ENCODE results near the gene CCNC. TPM values are rescaled to one million over a fixed set of nuclear protein-coding genes. Genes with fewer than 3 reads are reported as not detected.

CCNC gene
- total RNA-seq, 1 experiment from 2014 or later, result 94.6 TPM

- CTCF ChIA-PET, result no interaction called here
- intact Hi-C loops (cut with micrococcal nuclease; ENCODE audit: unreplicated experiment), result no loop called here
- POLR2A ChIA-PET, result interaction anchor here (0.6 kb wide), 1 partner anchor 24 kb away, joined by 9 read pairs; no protein-coding TSS in a partner anchor
- peaks cover 14% of the 10 kb centered on the region for H3K36me3 Mint-ChIP-seq (ENCODE audit: insufficient read depth, unreplicated experiment)
- Histone ChIP-seq H3K36me3 (ENCODE audit: control insufficient read depth, insufficient read depth, low read length) (no peaks in the 10 kb centered on the region), H3K9me3 (no peaks in the 10 kb centered on the region), H3K27me3 (replicated peaks; ENCODE audit: control insufficient read depth, insufficient read depth, low read length) (no peaks in the 10 kb centered on the region), H3K4me1 (no peaks in the 10 kb centered on the region), H3K4me3 (ENCODE audit: low read depth, low read length) (no peak overlapping the region)
- TF ChIP-seq CTCF (IDR thresholded peaks at IDR 0.05; ENCODE audit: insufficient read depth in 1 of 2, low read depth in 1 of 2, low read length in 1 of 2, severe bottlenecking in 1 of 2, unreplicated experiment in 1 of 2), result no peak
- no peak for DNase-seq
- no peaks in the 10 kb centered on the region for H3K27me3 Mint-ChIP-seq (ENCODE audit: insufficient read depth, unreplicated experiment)
- no TSS peak for BruUV-seq (replicated peaks)
- H3K27ac Mint-ChIP-seq (ENCODE audit: unreplicated experiment), result no peak overlapping the region
- no peak overlapping the region for H3K4me3 Mint-ChIP-seq (ENCODE audit: unreplicated experiment)
- no peaks in the 10 kb centered on the region for H3K9me3 Mint-ChIP-seq (ENCODE audit: unreplicated experiment)
- H3K4me1 Mint-ChIP-seq (ENCODE audit: low read depth, unreplicated experiment), result no peaks in the 10 kb centered on the region
Observed at GRCh38 chr6:99530627-99531026, 37.8 kb downstream of the CCNC start.

- no TSS peak for BruUV-seq (replicated peaks)
- CTCF ChIA-PET, result interaction anchor here (0.6 kb wide), 1 partner anchor 75 kb away, joined by 3 read pairs; no protein-coding TSS in a partner anchor
- no peaks in the 10 kb centered on the region for H3K9me3 ChIP-seq
- Mint-ChIP-seq H3K4me3 (ENCODE audit: unreplicated experiment) (no peak overlapping the region), H3K9me3 (ENCODE audit: unreplicated experiment) (no peaks in the 10 kb centered on the region), H3K27ac (ENCODE audit: unreplicated experiment) (no peak overlapping the region), H3K36me3 (ENCODE audit: insufficient read depth, unreplicated experiment) (peaks cover 9% of the 10 kb centered on the region), H3K27me3 (ENCODE audit: insufficient read depth, unreplicated experiment) (no peaks in the 10 kb centered on the region), H3K4me1 (ENCODE audit: low read depth, unreplicated experiment) (no peaks in the 10 kb centered on the region)
- intact Hi-C loops (cut with micrococcal nuclease; ENCODE audit: unreplicated experiment), result no loop called here
- TF ChIP-seq CTCF (IDR thresholded peaks at IDR 0.05; ENCODE audit: insufficient read depth in 1 of 2, low read depth in 1 of 2, low read length in 1 of 2, severe bottlenecking in 1 of 2, unreplicated experiment in 1 of 2), result no peak
- no peaks in the 10 kb centered on the region for H3K27me3 ChIP-seq (replicated peaks; ENCODE audit: control insufficient read depth, insufficient read depth, low read length)
- no peaks in the 10 kb centered on the region for H3K36me3 ChIP-seq (ENCODE audit: control insufficient read depth, insufficient read depth, low read length)
- H3K4me3 ChIP-seq (ENCODE audit: low read depth, low read length), result no peak overlapping the region
- POLR2A ChIA-PET, result no interaction called here
- no peaks in the 10 kb centered on the region for H3K4me1 ChIP-seq
- DNase-seq, result no peak
Observed at GRCh38 chr6:99522531-99522930, 45.9 kb downstream of the CCNC start.

GRCh38 chr6:99521633-99522151, 46.8 kb downstream of the CCNC start:
- H3K9me3 Mint-ChIP-seq (ENCODE audit: unreplicated experiment), result no peaks in the 10 kb centered on the region
- TF ChIP-seq CTCF (IDR thresholded peaks at IDR 0.05; ENCODE audit: insufficient read depth in 1 of 2, low read depth in 1 of 2, low read length in 1 of 2, severe bottlenecking in 1 of 2, unreplicated experiment in 1 of 2), result no peak
- peaks cover 9% of the 10 kb centered on the region for H3K36me3 Mint-ChIP-seq (ENCODE audit: insufficient read depth, unreplicated experiment)
- H3K27me3 Mint-ChIP-seq (ENCODE audit: insufficient read depth, unreplicated experiment), result no peaks in the 10 kb centered on the region
- Histone ChIP-seq H3K36me3 (ENCODE audit: control insufficient read depth, insufficient read depth, low read length) (no peaks in the 10 kb centered on the region), H3K9me3 (no peaks in the 10 kb centered on the region), H3K4me3 (ENCODE audit: low read depth, low read length) (peak overlapping the region; percentile 56), H3K4me1 (no peaks in the 10 kb centered on the region), H3K27me3 (replicated peaks; ENCODE audit: control insufficient read depth, insufficient read depth, low read length) (no peaks in the 10 kb centered on the region)
- ChIA-PET POLR2A (interaction anchor here (2.3 kb wide), 1 partner anchor 46 kb away, joined by 10 read pairs; the partner anchor contains the start of gene CCNC), CTCF (interaction anchor here (0.6 kb wide), 1 partner anchor 75 kb away, joined by 3 read pairs; no protein-coding TSS in a partner anchor)
- H3K4me3 Mint-ChIP-seq (ENCODE audit: unreplicated experiment), result peak overlapping the region; percentile 99
- H3K27ac Mint-ChIP-seq (ENCODE audit: unreplicated experiment), result peak overlapping the region; percentile 99
- DNase-seq, result peak in 1 of 2 experiments; percentile 16
- BruUV-seq (replicated peaks), result no TSS peak
- intact Hi-C loops (cut with micrococcal nuclease; ENCODE audit: unreplicated experiment), result loop anchor here (1.0 kb wide), 1 partner anchor 47 kb away; the partner anchor contains the start of gene CCNC
- H3K4me1 Mint-ChIP-seq (ENCODE audit: low read depth, unreplicated experiment), result no peaks in the 10 kb centered on the region

Data from Caco-2 (cell line).